Gastrocnemius medialis (tissue), 4 donors: ENCODE measurements around the gene CD2AP.
"Not testable (repeated sequence)": the region's sequence is repeated elsewhere in the genome, so short reads cannot be mapped to it uniquely, and the experiment has no call there.

ENCODE experiments used
- CTCF ChIP-seq, 5 experiments: fragments of 450-650 bp in 3 of 5; fragments of 200-600 bp in 2 of 5; sonication (generic) in 2 of 5; IDR thresholded peaks in 4 of 5; conservative IDR thresholded peaks in 1 of 5; 1 replicate in 4 of 5; 2 replicates in 1 of 5; pipeline ENCODE4 v1.5.1; 2016 to 2019; ENCODE audit warnings: antibody characterized with exemption in 5 of 5, mild to moderate bottlenecking in 3 of 5, moderate library complexity in 3 of 5
- POLR2A ChIP-seq, 2 donors: fragments of 450-650 bp; IDR thresholded peaks; one replicate each; pipeline ENCODE4 v1.6.1; 2017; ENCODE audit warnings: antibody characterized with exemption in 2 of 2, mild to moderate bottlenecking in 2 of 2, moderate library complexity in 2 of 2

- TF ChIP-seq POLR2A (IDR thresholded peaks at IDR 0.05); CTCF (IDR thresholded peaks at IDR 0.05 in 4 of 5, conservative IDR thresholded peaks at IDR 0.05 in 1 of 5): not testable (repeated sequence)
Observed at GRCh38 chr6:47481213-47481612, 3.6 kb downstream of the CD2AP start.
